ENCODE results near the gene PDE4A.
"Not testable (repeated sequence)": the region's sequence is repeated elsewhere in the genome, so short reads cannot be mapped to it uniquely, and the experiment has no call there.

GRCh38 chr19:10377140-10377640 lies 43.1 kb upstream of the PDE4A start:
- TF ChIP-seq, protein P1, sequence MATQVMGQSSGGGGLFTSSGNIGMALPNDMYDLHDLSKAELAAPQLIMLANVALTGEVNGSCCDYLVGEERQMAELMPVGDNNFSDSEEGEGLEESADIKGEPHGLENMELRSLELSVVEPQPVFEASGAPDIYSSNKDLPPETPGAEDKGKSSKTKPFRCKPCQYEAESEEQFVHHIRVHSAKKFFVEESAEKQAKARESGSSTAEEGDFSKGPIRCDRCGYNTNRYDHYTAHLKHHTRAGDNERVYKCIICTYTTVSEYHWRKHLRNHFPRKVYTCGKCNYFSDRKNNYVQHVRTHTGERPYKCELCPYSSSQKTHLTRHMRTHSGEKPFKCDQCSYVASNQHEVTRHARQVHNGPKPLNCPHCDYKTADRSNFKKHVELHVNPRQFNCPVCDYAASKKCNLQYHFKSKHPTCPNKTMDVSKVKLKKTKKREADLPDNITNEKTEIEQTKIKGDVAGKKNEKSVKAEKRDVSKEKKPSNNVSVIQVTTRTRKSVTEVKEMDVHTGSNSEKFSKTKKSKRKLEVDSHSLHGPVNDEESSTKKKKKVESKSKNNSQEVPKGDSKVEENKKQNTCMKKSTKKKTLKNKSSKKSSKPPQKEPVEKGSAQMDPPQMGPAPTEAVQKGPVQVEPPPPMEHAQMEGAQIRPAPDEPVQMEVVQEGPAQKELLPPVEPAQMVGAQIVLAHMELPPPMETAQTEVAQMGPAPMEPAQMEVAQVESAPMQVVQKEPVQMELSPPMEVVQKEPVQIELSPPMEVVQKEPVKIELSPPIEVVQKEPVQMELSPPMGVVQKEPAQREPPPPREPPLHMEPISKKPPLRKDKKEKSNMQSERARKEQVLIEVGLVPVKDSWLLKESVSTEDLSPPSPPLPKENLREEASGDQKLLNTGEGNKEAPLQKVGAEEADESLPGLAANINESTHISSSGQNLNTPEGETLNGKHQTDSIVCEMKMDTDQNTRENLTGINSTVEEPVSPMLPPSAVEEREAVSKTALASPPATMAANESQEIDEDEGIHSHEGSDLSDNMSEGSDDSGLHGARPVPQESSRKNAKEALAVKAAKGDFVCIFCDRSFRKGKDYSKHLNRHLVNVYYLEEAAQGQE (IDR thresholded peaks at IDR 0.05; ENCODE audit: borderline replicate concordance in 1 of 2, low read depth in 1 of 2, low read length in 2 of 2), result not testable (repeated sequence)
- TF ChIP-seq NONO (IDR thresholded peaks at IDR 0.05); NONO (CRISPR knock-in tag; conservative IDR thresholded peaks at IDR 0.05): not testable (repeated sequence)
